Measurements from ENCODE around the gene TRIM63. TPM values are rescaled to one million over a fixed set of nuclear protein-coding genes. Genes with fewer than 3 reads are reported as not detected.

Gene TRIM63
- total and polyA plus RNA-seq, 2 of the 13 experiments (the other 11 are each of a cell fraction or from before 2014, with no cell fraction given) = not detected

DNA sequence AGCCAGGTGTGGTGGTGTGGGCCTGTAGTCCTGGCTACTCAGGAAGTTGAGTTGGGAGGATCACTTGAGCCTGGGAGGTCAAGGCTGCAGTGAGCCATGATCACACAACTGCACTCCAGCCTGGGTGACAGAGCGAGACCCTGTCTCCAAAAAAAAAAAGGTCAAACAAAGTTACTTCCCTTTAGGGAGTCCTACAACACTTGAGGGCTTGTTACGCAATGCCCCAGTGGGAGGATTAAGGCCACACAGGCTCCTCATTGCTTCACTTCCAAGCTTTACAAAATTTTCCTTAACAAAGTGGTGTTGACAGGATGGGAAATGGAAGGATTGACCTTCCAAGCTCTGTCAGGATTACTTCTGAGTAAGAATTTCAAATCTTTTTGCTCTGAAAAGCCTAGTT lies 52.1 kb downstream of the TRIM63 start (continued):
- TF ChIP-seq, protein P1, sequence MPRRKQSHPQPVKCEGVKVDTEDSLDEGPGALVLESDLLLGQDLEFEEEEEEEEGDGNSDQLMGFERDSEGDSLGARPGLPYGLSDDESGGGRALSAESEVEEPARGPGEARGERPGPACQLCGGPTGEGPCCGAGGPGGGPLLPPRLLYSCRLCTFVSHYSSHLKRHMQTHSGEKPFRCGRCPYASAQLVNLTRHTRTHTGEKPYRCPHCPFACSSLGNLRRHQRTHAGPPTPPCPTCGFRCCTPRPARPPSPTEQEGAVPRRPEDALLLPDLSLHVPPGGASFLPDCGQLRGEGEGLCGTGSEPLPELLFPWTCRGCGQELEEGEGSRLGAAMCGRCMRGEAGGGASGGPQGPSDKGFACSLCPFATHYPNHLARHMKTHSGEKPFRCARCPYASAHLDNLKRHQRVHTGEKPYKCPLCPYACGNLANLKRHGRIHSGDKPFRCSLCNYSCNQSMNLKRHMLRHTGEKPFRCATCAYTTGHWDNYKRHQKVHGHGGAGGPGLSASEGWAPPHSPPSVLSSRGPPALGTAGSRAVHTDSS (CRISPR knock-in tag; conservative IDR thresholded peaks at IDR 0.05) = no peak
- TF ChIP-seq, protein P2, sequence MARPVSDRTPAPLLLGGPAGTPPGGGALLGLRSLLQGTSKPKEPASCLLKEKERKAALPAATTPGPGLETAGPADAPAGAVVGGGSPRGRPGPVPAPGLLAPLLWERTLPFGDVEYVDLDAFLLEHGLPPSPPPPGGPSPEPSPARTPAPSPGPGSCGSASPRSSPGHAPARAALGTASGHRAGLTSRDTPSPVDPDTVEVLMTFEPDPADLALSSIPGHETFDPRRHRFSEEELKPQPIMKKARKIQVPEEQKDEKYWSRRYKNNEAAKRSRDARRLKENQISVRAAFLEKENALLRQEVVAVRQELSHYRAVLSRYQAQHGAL (CRISPR knock-in tag; IDR thresholded peaks at IDR 0.05; ENCODE audit: not compliant biosample characterization) = no peak
- TF ChIP-seq NFIC (IDR thresholded peaks at IDR 0.05; ENCODE audit: low read length) = no peak
- TF ChIP-seq, protein P3, sequence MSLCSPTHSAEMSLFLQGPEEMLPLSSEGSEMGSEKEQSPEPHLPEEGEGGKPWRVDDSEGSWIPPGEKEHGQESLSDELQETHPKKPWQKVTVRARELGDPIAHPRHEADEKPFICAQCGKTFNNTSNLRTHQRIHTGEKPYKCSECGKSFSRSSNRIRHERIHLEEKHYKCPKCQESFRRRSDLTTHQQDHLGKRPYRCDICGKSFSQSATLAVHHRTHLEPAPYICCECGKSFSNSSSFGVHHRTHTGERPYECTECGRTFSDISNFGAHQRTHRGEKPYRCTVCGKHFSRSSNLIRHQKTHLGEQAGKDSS (CRISPR knock-in tag; IDR thresholded peaks at IDR 0.05; ENCODE audit: borderline replicate concordance, low read depth) = no peak
- TF ChIP-seq, protein P4, sequence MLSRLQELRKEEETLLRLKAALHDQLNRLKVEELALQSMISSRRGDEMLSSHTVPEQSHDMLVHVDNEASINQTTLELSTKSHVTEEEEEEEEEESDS (CRISPR knock-in tag; IDR thresholded peaks at IDR 0.05; ENCODE audit: borderline replicate concordance) = no peak
- TF ChIP-seq ZNF234 (CRISPR knock-in tag; conservative IDR thresholded peaks at IDR 0.05) = no peak
- TF ChIP-seq ZNF431 (CRISPR knock-in tag; IDR thresholded peaks at IDR 0.05; ENCODE audit: borderline replicate concordance, low read depth) = no peak
- TF ChIP-seq YY1 (IDR thresholded peaks at IDR 0.05; ENCODE audit: insufficient read depth, insufficient replicate concordance, low read depth, low read length) = no peak
- no peak for TF ChIP-seq MXI1 (IDR thresholded peaks at IDR 0.05; ENCODE audit: borderline replicate concordance, low read depth, low read length)

DNA sequence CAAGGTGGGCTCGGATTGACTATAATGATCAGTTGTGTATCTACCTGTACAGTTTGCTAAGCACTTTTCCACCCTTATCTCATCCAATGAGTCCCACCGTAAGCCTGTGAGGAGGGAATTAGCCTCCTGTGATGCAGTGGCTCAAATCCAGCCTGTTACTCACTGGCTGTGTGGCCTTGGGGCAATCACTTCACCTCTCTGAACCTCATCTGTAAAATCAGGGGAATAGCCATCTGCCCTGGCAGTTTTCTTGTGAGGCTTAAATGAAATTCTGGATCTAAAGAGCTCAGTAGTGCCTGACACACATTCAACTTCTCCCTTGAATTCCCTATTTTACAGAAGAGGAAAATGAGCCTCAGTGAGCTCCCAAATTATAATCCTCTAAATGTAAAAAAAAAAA lies 53.3 kb downstream of the TRIM63 start:
- CTCF ChIA-PET (ENCODE audit: low intra/inter-chr PET ratio, low total read pairs) = no interaction called here
- intact Hi-C loops (cut with micrococcal nuclease; ENCODE audit: unreplicated experiment) (no loop called here), in situ Hi-C loops (cut with HindIII; ENCODE audit: extremely low pct_ligation_motif_present, low pct_unique_long_range_greater_than_20kb) (no loop called here)
- POLR2A ChIA-PET = no interaction called here
- Histone ChIP-seq H3K9me3 (ENCODE audit: low read length) (no peaks in the 10 kb centered on the region), H3K27me3 (ENCODE audit: control insufficient read depth in 1 of 2, insufficient read depth in 2 of 2, low read length in 2 of 2) (peaks cover 7 to 8% of the 10 kb centered on the region in 2 experiments; a peak in 3 of 5 replicates), H3K9ac (ENCODE audit: insufficient read depth, low read depth, low read length) (no peak overlapping the region), H4K20me1 (ENCODE audit: insufficient read depth, low read length) (no peaks in the 10 kb centered on the region), H2AFZ (ENCODE audit: low read length) (no peak overlapping the region), H3K27ac (ENCODE audit: extremely low read length, insufficient read depth, low read length) (no peak overlapping the region), H3K79me2 (ENCODE audit: insufficient read depth, low read length) (no peaks in the 10 kb centered on the region), H3K4me1 (ENCODE audit: insufficient read depth, low read length) (peaks cover 58% of the 10 kb centered on the region), H3K4me3 (replicated peaks in 1 of 3; ENCODE audit: insufficient read depth in 1 of 3, low read depth in 2 of 3, low read length in 3 of 3) (no peak overlapping the region), H3K4me2 (ENCODE audit: low read depth, low read length) (no peak overlapping the region), H3K36me3 (replicated peaks in 1 of 2; ENCODE audit: control insufficient read depth in 1 of 2, insufficient read depth in 2 of 2, low read length in 2 of 2) (no peaks in the 10 kb centered on the region)
- DNase-seq (ENCODE audit: low spot score) = no peak
- FAIRE-seq = no peak
- WGBS (ENCODE audit: low lambda C conversion rate) = 4% methylated on average over 2 of the region's 2 CpGs
- TF ChIP-seq ZNF768 (CRISPR knock-in tag; IDR thresholded peaks at IDR 0.05) = peak; percentile 73; the same call in 1 of the 2 replicates
- no peak for TF ChIP-seq KLF11 (CRISPR knock-in tag; IDR thresholded peaks at IDR 0.05)
- BruUV-seq (replicated peaks) = no TSS peak
- ATAC-seq = no peak
